Activated CD8-positive, alpha-beta T cell treated with anti-CD3 and anti-CD28 coated beads for 36 hours (primary cell): ENCODE data around the gene MEIKIN. TPM values are rescaled to one million over a fixed set of nuclear protein-coding genes. Genes with fewer than 3 reads are reported as not detected.

Experiments
- ATAC-seq: fragments of 200-7000 bp; cut with Tn5 transposase; one replicate; pipeline ENCODE4 v1.10.0; 2021; ENCODE audit warnings: mild to moderate bottlenecking, moderate library complexity
- CTCF ChIA-PET: fragments of 350-600 bp; sonication (Branson Sonifier 250); formaldehyde crosslinking; loops from one replicate; lab custom pipeline; 2021; ENCODE audit warnings: antibody characterized with exemption; lab: Charles Lee
- POLR2A ChIA-PET: fragments of 350-600 bp; sonication (Branson Sonifier 250); formaldehyde crosslinking; loops from one replicate; lab custom pipeline; 2021; ENCODE audit warnings: antibody characterized with exemption; lab: Charles Lee
- DNase-seq: peaks from one replicate; pipeline ENCODE4 v3.0.0-alpha.2; 2020
- H3K27ac Mint-ChIP-seq: one replicate; pipeline ENCODE4 v1.8.0; 2021; ENCODE audit warnings: mild to moderate bottlenecking, mixed read lengths
- H3K27me3 Mint-ChIP-seq: one replicate; pipeline ENCODE4 v1.8.0; 2021; ENCODE audit warnings: mixed read lengths
- H3K36me3 Mint-ChIP-seq: one replicate; pipeline ENCODE4 v1.8.0; 2021; ENCODE audit warnings: low read depth, mixed read lengths
- H3K4me1 Mint-ChIP-seq: one replicate; pipeline ENCODE4 v1.8.0; 2021; ENCODE audit warnings: low read depth, mixed read lengths
- H3K4me3 Mint-ChIP-seq: one replicate; pipeline ENCODE4 v1.8.0; 2021; ENCODE audit warnings: mild to moderate bottlenecking, moderate library complexity, mixed read lengths
- H3K9me3 Mint-ChIP-seq: one replicate; pipeline ENCODE4 v1.8.0; 2021; ENCODE audit warnings: mixed read lengths
- CTCF ChIP-seq: fragments of 200-600 bp; IDR thresholded peaks from one replicate; pipeline ENCODE4 v1.8.0; 2022; ENCODE audit warnings: antibody characterized with exemption, mild to moderate bottlenecking
- intact Hi-C: fragments of 100-400 bp; cut with micrococcal nuclease; formaldehyde crosslinking; loops from one replicate; pipeline ENCODE4 v1.10.0; 2022
- total RNA-seq, 2 experiments: library from RNA; stranded (reverse); gene quantifications; one replicate each; pipeline ENCODE4 v1.2.3, GENCODE V29; 2021

Gene MEIKIN
- total RNA-seq, 2 experiments from 2014 or later, result not detected

GRCh38 chr5:131760793-131761192 lies 184.7 kb downstream of the MEIKIN start:
- no peak for ATAC-seq
- intact Hi-C loops, result no loop called here
- Mint-ChIP-seq H3K4me1 (peaks cover 14% of the 10 kb centered on the region), H3K27ac (no peak overlapping the region), H3K4me3 (no peak overlapping the region), H3K9me3 (peaks cover 19% of the 10 kb centered on the region), H3K27me3 (no peaks in the 10 kb centered on the region), H3K36me3 (peaks cover 21% of the 10 kb centered on the region)
- no peak for TF ChIP-seq CTCF
- CTCF ChIA-PET, result no interaction called here
- POLR2A ChIA-PET, result no interaction called here
- no peak for DNase-seq

- CTCF ChIA-PET, result no interaction called here
- ATAC-seq (no peak), DNase-seq (no peak)
- Mint-ChIP-seq H3K9me3 (peaks cover 17% of the 10 kb centered on the region), H3K36me3 (peaks cover 13% of the 10 kb centered on the region), H3K27me3 (no peaks in the 10 kb centered on the region), H3K4me3 (no peak overlapping the region), H3K4me1 (peaks cover 18% of the 10 kb centered on the region), H3K27ac (no peak overlapping the region)
- no peak for TF ChIP-seq CTCF
- POLR2A ChIA-PET, result no interaction called here
- intact Hi-C loops, result no loop called here
Observed at GRCh38 chr5:131759704-131760103, 185.8 kb downstream of the MEIKIN start.

- Mint-ChIP-seq H3K27ac (no peak overlapping the region), H3K9me3 (peaks cover 12% of the 10 kb centered on the region), H3K27me3 (no peaks in the 10 kb centered on the region), H3K36me3 (peaks cover 7% of the 10 kb centered on the region), H3K4me1 (peaks cover 22% of the 10 kb centered on the region), H3K4me3 (no peak overlapping the region)
- intact Hi-C loops, result no loop called here
- DNase-seq (no peak), ATAC-seq (no peak)
- no peak for TF ChIP-seq CTCF
- CTCF ChIA-PET, result no interaction called here
- POLR2A ChIA-PET, result no interaction called here
Observed at GRCh38 chr5:131758520-131758900, 187.0 kb downstream of the MEIKIN start.

GRCh38 chr5:131757830-131758519 lies 187.5 kb downstream of the MEIKIN start:
- Mint-ChIP-seq H3K27me3 (no peaks in the 10 kb centered on the region), H3K9me3 (peaks cover 12% of the 10 kb centered on the region), H3K27ac (no peak overlapping the region), H3K4me3 (no peak overlapping the region), H3K36me3 (peaks cover 4% of the 10 kb centered on the region), H3K4me1 (peaks cover 22% of the 10 kb centered on the region)
- no peak for ATAC-seq
- no peak for DNase-seq
- CTCF ChIA-PET, result no interaction called here
- intact Hi-C loops, result no loop called here
- no peak for TF ChIP-seq CTCF
- POLR2A ChIA-PET, result no interaction called here

Other genes starting within 250 kb of the MEIKIN start
- 10 to 100 TPM; 15.9 to 16.0 TPM for gene FNIP1, start 148.6 kb downstream of the MEIKIN start, total RNA-seq
- gene ACSL6, start 66.0 kb upstream of the MEIKIN start, total RNA-seq, result 1 to 10 TPM; 3.3 to 4.7 TPM
- under 1 TPM; 0.25 to 0.98 TPM for gene IL3, start 115.0 kb upstream of the MEIKIN start, total RNA-seq
- gene CSF2, start 128.1 kb upstream of the MEIKIN start, total RNA-seq, result 10 to 100 TPM; 61.5 to 64.1 TPM